Activated CD4-positive, alpha-beta T cell treated with anti-CD3 and anti-CD28 coated beads, Interleukin-2, Interleukin-4, amounts not matched to agents 100 ng/mL and 50 ng/mL, durations not matched to agents 16 hours and 8 hours (primary cell): ENCODE data around the gene RAB28.

ENCODE experiments used
- DNase-seq: peaks from one replicate; pipeline ENCODE4 v3.0.0-alpha.2; 2020; ENCODE audit warnings: low spot score

The RAB28 gene

GRCh38 chr4:13509442-13509841 lies 25.3 kb upstream of the RAB28 start:
- DNase-seq = no peak

- no peak for DNase-seq
Measured at GRCh38 chr4:13504374-13504773, 20.2 kb upstream of the RAB28 start.

DNA sequence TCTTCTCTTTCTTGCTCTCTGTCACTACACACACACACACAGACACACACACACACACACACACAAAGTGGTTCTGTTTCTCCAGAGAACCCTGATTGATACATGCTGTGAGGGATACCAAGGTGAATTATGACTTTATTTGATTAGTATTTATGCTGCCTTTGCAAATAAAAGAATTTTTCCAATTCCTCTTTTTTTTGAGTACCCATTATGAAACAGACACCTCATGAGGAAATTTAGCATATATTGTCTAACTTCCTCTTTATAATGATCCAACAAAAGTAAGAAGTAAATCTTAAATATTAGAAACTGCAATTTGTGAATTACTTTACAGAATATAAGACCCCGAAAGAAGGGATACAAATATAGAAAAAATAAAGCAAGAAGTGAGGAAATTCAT lies 14.3 kb upstream of the RAB28 start:
- no peak for DNase-seq

DNA sequence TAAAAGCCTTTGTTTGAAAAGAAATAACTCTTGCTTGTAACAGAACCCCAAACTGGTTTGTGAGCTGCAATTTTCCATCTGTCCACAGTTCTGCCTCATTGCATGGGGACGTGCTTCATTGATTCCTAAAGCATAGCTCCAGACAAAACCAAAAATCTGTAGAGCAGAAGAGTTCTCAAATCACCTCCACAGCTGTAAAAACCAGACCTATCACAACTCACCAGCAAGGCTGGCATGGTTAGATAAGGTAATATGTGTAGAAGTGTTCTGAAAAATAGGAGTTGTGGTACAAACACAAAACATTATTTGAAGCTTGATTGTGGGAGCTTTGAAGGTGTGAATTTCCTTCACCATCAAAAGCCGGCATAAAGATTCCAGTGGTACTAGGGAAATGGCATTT lies 12.5 kb upstream of the RAB28 start:
- DNase-seq = no peak

DNA sequence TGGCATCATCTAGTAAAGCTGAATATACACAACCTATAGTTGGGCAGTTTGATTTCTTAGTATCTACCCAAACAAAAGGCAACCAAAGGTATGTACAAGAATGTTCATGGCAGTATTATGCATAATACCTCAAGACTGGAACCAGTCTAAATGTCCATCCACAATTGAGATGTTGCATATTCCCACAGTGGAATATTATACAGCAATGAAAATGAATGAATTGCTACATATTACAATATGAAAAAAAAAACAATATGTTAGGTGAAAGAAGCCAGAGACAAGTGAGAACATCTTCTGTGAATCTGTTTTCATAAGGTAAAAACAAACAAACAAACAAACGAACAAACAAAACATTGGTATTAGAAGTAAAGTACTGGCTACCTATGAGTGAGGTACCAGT lies 11.6 kb upstream of the RAB28 start:
- DNase-seq = no peak

- no peak for DNase-seq
Measured at GRCh38 chr4:13493793-13494192, 9.7 kb upstream of the RAB28 start.

DNA sequence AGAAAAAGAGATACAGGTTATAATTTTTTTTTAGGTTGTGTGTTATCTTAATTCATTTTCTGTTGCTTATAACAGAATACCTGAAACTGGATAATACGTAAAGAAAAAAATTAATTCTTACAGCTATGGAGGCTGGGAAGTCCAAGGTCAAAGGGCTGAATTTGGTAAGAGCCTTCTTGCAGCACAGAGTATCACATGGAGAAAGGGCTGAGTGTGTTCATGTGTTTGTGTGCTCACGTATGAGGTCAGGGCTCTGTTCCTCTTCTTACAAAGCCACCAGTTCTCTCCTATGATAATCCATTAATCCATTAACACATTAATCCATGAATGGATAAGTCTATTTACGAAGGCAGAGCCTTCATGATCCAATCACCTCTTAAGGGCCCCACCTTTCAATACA lies 8.6 kb upstream of the RAB28 start:
- DNase-seq = no peak

DNA sequence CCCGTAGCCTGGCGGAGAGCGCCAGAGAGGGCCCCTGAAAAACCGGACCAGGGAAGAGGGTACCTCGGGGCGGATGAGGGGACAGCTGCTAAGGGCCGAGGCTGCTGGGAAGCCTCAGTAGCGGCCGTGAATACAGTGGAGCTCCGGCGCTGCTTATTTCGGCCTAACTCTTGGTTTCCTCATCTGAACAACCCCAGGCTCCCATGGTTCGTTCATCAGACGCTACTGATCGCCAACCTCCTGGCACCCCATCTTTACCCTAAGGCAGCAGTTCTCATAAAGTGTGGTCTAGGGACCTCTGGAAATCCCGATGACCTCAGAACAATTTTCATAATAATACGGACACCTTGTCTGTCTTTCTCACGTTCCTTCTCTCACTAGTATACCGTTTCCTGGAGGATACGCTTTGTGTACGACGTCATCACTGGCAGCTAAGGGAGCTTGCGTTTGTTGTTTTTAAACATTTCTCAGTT lies 645 bp upstream of the RAB28 start:
- peak; percentile 28 for DNase-seq

DNA sequence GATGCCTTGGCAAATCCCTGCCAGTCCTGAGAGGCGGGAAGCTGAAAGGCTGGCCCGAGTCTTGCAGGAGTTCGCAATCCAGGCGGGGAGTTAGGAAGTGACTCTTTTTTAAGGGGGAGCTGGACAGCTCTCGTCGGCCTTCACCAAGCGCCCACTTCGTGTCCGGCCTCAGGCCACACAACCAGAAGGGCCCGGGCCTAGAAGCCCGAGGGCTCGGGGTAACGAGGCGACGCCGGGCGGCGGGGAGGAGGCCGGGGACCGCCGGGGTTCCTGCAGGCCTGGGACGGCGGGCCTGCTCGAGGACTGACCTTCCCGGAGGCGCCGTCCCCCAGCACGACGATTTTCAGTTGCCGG lies 395 bp downstream of the RAB28 start:
- no peak for DNase-seq

GRCh38 chr4:13483136-13483767 lies 888 bp downstream of the RAB28 start:
- DNase-seq = peak; percentile 9

- no peak for DNase-seq
Measured at GRCh38 chr4:13481569-13481968, 2.6 kb downstream of the RAB28 start.

- no peak for DNase-seq
Measured at GRCh38 chr4:13478707-13479106, 5.4 kb downstream of the RAB28 start.

DNA sequence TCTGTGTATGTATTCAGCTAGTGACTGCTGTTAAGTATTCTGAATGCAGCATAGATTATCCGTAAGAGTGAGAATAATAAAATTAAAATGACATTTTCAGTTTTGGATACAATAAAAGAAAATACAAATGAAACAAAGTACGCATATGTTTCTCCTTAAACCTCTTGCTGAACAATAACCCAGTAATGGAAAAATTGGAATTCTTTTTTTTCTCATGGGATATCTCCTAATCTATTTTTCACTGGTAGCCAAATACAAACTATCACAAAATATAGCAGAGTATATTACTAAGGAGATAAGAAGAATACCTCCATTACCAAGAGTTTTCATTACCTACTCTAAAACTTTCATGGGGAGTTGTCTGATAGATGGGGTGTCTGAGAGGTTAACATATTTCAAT lies 6.0 kb downstream of the RAB28 start:
- DNase-seq = no peak

DNA sequence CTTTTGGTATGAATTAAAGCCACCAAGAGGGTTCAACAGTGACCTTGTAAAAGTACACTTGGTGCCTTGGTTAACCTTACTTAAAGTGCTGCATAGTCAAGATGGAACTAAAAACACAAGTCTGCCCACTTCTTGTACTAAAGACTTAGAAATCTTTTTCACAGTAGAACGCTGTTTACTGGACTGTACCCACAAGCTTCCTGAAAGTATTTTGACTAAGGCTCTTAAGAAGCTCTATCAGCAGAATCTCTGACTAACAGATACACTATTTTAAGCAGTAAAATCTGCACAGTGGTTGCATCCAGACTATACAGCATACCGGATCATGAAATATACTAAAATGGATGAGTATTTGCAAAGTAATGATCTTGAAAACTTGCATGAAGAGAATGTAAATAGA lies 7.2 kb downstream of the RAB28 start:
- DNase-seq = peak; percentile 19

GRCh38 chr4:13476152-13476551 lies 8.0 kb downstream of the RAB28 start:
- DNase-seq = no peak

GRCh38 chr4:13471400-13471799 lies 12.7 kb downstream of the RAB28 start:
- DNase-seq = no peak

DNA sequence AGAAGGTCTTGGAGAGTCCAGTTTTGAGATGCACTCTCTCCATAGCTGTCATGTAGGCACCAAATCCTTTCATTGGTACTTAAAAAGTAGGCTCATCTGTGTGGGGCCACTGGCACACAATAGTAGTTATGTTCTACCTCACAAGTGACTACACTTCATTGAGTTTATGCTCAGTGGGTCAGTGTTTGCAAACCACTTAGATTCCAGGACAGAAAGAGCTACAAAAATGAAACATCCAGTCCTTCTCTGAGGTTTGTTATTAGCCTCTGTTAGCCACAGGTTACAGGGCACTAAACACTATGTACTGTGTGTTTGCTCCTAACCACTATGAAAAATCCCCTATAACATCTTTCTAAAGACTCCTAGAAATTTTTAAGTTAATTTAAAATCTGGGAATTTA lies 13.8 kb downstream of the RAB28 start:
- DNase-seq = no peak

DNA sequence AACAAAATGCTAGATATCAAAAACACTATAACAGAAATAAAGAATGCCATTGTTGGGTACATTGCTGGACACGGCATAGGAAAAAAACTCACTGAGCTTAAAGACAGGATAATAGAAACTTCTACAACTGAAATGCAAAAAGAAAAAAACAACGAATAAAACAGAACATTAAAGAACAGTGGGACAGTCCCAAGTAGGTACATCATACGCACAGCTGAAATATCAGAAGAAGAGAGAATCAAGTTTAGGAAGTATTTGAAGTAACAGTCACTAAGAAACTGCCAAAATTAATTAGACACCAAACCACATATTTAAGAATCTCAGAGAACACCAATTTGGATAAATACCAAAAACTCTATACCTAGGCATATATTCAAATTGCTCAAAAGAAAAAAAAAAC lies 19.2 kb downstream of the RAB28 start:
- no peak for DNase-seq

DNA sequence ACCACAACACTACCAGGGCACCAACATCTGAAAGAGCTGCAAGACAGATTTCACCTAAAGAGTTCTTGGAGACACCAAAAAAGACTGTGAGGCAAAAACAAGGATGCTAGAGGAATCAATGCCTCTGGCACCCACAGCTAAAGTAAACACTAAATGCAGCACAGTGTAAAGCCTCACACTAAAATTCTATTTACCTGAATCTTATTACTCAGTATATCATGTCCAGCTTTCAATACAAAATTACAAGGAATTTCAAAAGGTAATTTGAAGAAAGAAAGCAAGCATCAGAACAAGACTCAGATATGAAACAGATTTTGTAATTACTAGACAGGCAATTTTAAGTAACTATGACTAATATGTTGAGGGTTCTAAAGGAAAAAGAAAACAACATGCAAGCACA lies 19.6 kb downstream of the RAB28 start:
- DNase-seq = no peak

DNA sequence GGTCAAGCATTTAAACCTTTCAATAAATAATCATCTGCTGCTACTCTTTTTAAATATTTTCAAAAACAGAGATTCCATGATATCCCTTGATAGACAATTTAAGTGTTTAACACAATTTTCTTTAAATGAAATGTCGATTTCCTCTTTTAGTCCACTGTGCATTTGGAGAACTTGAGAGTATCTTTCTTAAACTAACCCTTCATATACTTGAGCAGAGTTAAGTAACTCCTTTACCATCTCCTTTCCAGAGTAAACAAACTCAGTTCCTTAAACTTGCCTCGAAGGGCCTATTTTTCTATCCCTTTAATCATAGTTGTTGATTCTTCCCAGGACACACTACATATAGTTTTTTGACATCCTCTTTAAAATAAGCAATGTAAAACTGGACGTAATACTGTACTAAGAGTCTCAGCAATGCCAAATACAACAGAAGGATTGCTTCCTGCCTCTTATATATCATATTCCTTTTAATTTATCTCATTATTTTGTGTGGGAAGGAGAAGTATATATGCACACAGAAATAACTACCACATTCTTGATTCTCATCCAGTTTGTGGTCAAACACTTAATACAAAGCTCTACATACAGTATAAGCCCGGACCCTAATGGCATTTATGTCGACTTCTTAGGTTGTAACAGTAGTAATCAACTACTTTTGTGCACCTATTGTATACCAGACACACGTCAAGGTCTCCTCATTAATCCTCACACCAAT lies 22.8 kb downstream of the RAB28 start:
- no peak for DNase-seq

GRCh38 chr4:13455411-13455810 lies 28.7 kb downstream of the RAB28 start:
- DNase-seq = no peak

GRCh38 chr4:13454786-13455185 lies 29.4 kb downstream of the RAB28 start:
- no peak for DNase-seq

GRCh38 chr4:13452927-13453579 lies 31.1 kb downstream of the RAB28 start:
- DNase-seq = no peak

DNA sequence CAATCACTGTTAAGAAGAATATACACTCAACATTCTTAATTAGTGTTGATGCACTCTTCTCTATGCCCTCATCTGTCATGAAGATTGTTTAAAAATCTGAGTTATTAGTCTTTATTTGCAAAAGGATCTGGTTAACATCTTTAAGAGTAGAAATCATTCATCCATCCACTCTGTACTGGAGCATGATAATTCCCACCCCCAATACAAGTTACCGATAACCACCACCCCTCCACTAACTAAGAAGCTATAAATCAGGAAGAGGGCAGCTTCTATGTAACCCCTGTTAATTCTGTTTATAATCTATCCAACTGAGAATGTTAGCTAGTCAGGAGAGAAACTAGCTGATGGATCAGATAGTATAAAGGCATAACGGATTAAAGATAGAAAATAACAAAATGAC lies 34.5 kb downstream of the RAB28 start:
- no peak for DNase-seq
